ENCODE measurements around the gene LETM1. TPM values are rescaled to one million over a fixed set of nuclear protein-coding genes. Genes with fewer than 3 reads are reported as not detected.
"Not testable (repeated sequence)": the region's sequence is repeated elsewhere in the genome, so short reads cannot be mapped to it uniquely, and the experiment has no call there.

Gene LETM1
- total RNA-seq, 4 donors from 2014 or later = 23.2 to 40.3 (median 33.6) TPM

DNA sequence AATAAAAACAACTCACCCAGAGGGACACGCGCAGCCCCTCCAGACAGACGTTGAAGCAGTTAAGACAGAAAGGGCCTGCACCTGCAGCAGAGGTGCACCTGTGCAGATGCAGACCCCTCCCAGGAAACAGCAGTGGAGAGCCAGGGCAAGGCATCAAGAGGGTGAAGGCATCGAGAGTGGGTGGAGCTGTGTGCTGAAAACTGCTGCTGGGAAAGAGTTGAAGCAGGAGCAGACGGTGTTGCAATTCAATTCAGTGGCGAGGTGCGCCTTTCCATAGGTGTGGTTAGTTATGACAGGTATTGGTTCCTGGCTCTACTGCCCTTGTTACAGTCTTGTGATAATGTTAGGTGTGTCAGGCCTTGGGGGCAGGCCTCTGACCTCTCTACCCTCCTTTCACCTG, 16.7 kb downstream of the LETM1 start:
- Histone ChIP-seq H3K4me1 (peaks cover 10 to 16% of the 10 kb centered on the region in 2 donors), H3K27me3 (no peaks in the 10 kb centered on the region), H3K4me3 (no peak overlapping the region), H3K27ac (no peak overlapping the region), H3K36me3 (peaks cover 0 to 75% of the 10 kb centered on the region in 2 donors), H3K9me3 (no peaks in the 10 kb centered on the region)
- DNase-seq = no peak
- intact Hi-C loops (cut with DNase I; ENCODE audit: low total_unique reads) (no loop called here), in situ Hi-C loops (cut with MboI; ENCODE audit: low sequenced_read_pairs in 4 of 4) (no loop called here)
- no peak for TF ChIP-seq CTCF (IDR thresholded peaks at IDR 0.05 in 4 of 5, conservative IDR thresholded peaks at IDR 0.05 in 1 of 5)
- TF ChIP-seq POLR2A (IDR thresholded peaks at IDR 0.05) = no peak
- ATAC-seq = no peak

- DNase-seq = no peak
- no peak for ATAC-seq
- Histone ChIP-seq H3K9me3 (no peaks in the 10 kb centered on the region), H3K36me3 (peaks cover 0 to 85% of the 10 kb centered on the region in 2 donors), H3K4me3 (no peak overlapping the region), H3K27ac (no peak overlapping the region), H3K27me3 (no peaks in the 10 kb centered on the region), H3K4me1 (no peaks in the 10 kb centered on the region)
- TF ChIP-seq POLR2A (IDR thresholded peaks at IDR 0.05) (no peak), CTCF (IDR thresholded peaks at IDR 0.05 in 4 of 5, conservative IDR thresholded peaks at IDR 0.05 in 1 of 5) (no peak)
- intact Hi-C loops (cut with DNase I; ENCODE audit: low total_unique reads) (no loop called here), in situ Hi-C loops (cut with MboI; ENCODE audit: low sequenced_read_pairs in 4 of 4) (no loop called here)
These were observed 18.9 kb downstream of the LETM1 start for GRCh38 chr4:1837069-1837468.

DNA sequence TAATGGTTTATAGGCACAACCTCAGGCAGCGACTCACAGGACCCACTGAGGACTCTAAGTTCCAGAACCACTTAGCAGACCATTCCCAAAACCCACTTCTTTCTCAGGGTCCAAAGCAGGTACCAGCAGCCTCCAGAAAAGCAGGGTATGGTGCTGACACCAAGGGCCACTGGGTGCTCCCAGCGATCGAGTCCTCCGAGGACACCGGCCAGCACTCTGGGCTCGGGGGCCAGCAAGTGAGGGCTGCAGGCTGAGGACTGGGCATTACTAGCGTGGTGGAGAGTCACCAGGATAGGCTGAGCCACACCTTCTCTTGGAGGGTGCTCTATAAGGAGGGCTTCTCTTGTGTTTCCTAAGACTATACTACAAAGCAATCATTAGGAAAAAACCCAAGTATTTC, 19.3 kb downstream of the LETM1 start:
- intact Hi-C loops (cut with DNase I; ENCODE audit: low total_unique reads) (no loop called here), in situ Hi-C loops (cut with MboI; ENCODE audit: low sequenced_read_pairs in 4 of 4) (no loop called here)
- no peaks in the 10 kb centered on the region for H3K27me3 ChIP-seq
- H3K9me3 ChIP-seq = no peaks in the 10 kb centered on the region
- no peak for TF ChIP-seq CTCF (IDR thresholded peaks at IDR 0.05 in 4 of 5, conservative IDR thresholded peaks at IDR 0.05 in 1 of 5)
- TF ChIP-seq POLR2A (IDR thresholded peaks at IDR 0.05) = no peak
- H3K4me1 ChIP-seq = no peaks in the 10 kb centered on the region
- no peak for DNase-seq
- H3K36me3 ChIP-seq = peaks cover 0 to 89% of the 10 kb centered on the region in 2 donors
- H3K27ac ChIP-seq = no peak overlapping the region
- no peak overlapping the region for H3K4me3 ChIP-seq
- no peak for ATAC-seq

GRCh38 chr4:1835836-1836235, 20.1 kb downstream of the LETM1 start:
- H3K36me3 ChIP-seq = peaks cover 0 to 91% of the 10 kb centered on the region in 2 donors
- H3K4me1 ChIP-seq; intact Hi-C loops (cut with DNase I; ENCODE audit: low total_unique reads); DNase-seq; H3K4me3 ChIP-seq; in situ Hi-C loops (cut with MboI; ENCODE audit: low sequenced_read_pairs in 4 of 4); H3K27me3 ChIP-seq; ATAC-seq; H3K27ac ChIP-seq; H3K9me3 ChIP-seq: not testable (repeated sequence)

GRCh38 chr4:1834047-1834775, 21.7 kb downstream of the LETM1 start:
- H3K27me3 ChIP-seq = no peaks in the 10 kb centered on the region
- in situ Hi-C loops (cut with MboI; ENCODE audit: low sequenced_read_pairs in 4 of 4) (no loop called here), intact Hi-C loops (cut with DNase I; ENCODE audit: low total_unique reads) (no loop called here)
- H3K27ac ChIP-seq = no peak overlapping the region
- H3K4me1 ChIP-seq = no peaks in the 10 kb centered on the region
- no peak for ATAC-seq
- no peak overlapping the region for H3K4me3 ChIP-seq
- H3K9me3 ChIP-seq = no peaks in the 10 kb centered on the region
- H3K36me3 ChIP-seq = peaks cover 0 to 83% of the 10 kb centered on the region in 2 donors
- no peak for DNase-seq
- TF ChIP-seq POLR2A (IDR thresholded peaks at IDR 0.05) (no peak), CTCF (IDR thresholded peaks at IDR 0.05 in 4 of 5, conservative IDR thresholded peaks at IDR 0.05 in 1 of 5) (no peak)

All from gastrocnemius medialis (tissue), 4 donors.